SK-N-MC (cell line): ENCODE results near the gene IPP.
"Not testable (repeated sequence)": the region's sequence is repeated elsewhere in the genome, so short reads cannot be mapped to it uniquely, and the experiment has no call there.

Experiments
- DNase-seq: peaks from one replicate; pipeline ENCODE4 v3.0.0-alpha.2; 2011; ENCODE audit warnings: low read depth, low spot score
- H3K27ac ChIP-seq: fragments of 200-600 bp; sonication (generic); 2 replicates; pipeline ENCODE4 v1.5.1; 2016; ENCODE audit warnings: mixed run types
- H3K36me3 ChIP-seq: fragments of 200-600 bp; sonication (generic); 2 replicates; pipeline ENCODE4 v1.6.1; 2017; ENCODE audit warnings: antibody characterized with exemption, low read length, mixed read lengths; ENCODE audit not compliant: insufficient read depth
- H3K4me3 ChIP-seq: fragments of 200-600 bp; sonication (generic); 2 replicates; pipeline ENCODE4 v1.5.1; 2016
- H3K9ac ChIP-seq: fragments of 200-600 bp; sonication (generic); 2 replicates; pipeline ENCODE4 v1.8.0; 2017; ENCODE audit warnings: mixed run types, mixed read lengths; ENCODE audit not compliant: insufficient read length
- H3K9me3 ChIP-seq: fragments of 200-600 bp; sonication (generic); 2 replicates; pipeline ENCODE4 v1.6.1; 2017; ENCODE audit warnings: low read depth, mild to moderate bottlenecking, antibody characterized with exemption, low read length, moderate library complexity, mixed read lengths
- EZH2 ChIP-seq: fragments of 200-600 bp; sonication (generic); IDR thresholded peaks from one replicate; pipeline ENCODE4 v1.6.1; 2017; ENCODE audit warnings: antibody characterized with exemption
- FOXP2 ChIP-seq: optimal IDR thresholded peaks from 2 replicates; pipeline ENCODE3; 2011; ENCODE audit warnings: mild to moderate bottlenecking, moderate library complexity; ENCODE audit not compliant: insufficient read depth; ENCODE audit errors: extremely low read length, control extremely low read depth
- POLR2AphosphoS5 ChIP-seq: IDR thresholded peaks from 2 replicates; pipeline ENCODE4 v1.6.1; 2012; ENCODE audit warnings: mild to moderate bottlenecking, low read depth, low read length, borderline replicate concordance

IPP gene

DNA sequence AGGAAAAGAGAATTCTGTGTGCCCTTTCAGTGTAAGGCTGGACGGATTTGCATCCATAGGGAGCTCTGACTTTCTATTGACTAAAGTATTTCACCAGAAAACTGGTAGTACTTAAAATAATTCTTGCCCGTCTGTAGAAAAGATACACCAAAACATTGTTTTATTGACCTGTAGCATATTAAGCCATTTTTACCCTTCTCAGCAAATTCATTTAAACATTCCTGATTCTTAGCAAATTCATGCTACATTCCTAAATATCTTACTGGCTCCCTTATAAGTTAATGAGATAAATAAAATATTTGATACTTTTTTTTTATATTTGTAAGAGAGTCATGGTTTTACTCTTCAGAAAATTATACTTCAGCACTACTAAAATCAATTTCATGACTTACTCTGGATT, 1.6 kb upstream of the IPP start:
- no peaks in the 10 kb centered on the region for H3K9me3 ChIP-seq
- H3K4me3 ChIP-seq: no peak overlapping the region
- H3K36me3 ChIP-seq: no peaks in the 10 kb centered on the region
- DNase-seq: no peak
- TF ChIP-seq POLR2AphosphoS5 (no peak), EZH2 (no peak), FOXP2 (no peak)
- H3K27ac ChIP-seq: no peak overlapping the region
- H3K9ac ChIP-seq: no peak overlapping the region

DNA sequence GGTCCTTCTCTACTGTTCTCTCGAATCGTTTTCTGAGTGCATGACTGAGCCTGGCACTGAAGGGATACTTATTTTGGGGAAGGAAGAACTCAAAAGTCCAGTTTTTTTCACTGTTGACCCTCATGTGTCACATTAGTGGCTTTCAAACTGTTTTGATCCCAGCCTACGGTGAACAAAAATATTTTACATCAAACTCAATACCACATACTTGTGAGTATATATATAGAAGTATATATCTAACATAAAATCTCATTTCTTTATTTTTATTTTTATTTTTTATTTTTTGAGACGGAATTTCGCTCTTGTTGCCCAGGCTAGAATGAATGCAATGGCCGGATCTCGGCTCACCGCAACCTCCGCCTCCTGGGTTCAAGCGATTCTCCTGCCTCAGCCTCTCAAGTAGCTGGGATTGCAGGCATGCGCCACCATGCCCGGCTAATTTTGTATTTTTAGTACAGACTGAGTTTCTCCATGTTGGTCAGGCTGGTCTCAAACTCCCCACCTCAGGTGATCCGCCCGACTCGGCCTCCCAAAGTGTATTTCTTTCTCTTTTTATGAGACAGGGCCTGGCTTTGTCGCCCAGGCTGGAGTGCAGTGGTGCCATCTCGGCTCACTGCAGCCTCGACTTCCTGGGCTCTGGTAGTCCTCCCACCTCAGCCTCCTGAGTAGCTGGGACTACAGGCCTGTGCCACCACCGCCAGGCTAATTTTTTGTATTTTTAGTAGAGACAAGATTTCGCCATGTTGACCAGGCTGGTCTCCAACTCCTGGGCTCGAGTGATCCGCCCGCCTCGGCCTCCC, 786 bp upstream of the IPP start:
- DNase-seq: not testable (repeated sequence)

DNA sequence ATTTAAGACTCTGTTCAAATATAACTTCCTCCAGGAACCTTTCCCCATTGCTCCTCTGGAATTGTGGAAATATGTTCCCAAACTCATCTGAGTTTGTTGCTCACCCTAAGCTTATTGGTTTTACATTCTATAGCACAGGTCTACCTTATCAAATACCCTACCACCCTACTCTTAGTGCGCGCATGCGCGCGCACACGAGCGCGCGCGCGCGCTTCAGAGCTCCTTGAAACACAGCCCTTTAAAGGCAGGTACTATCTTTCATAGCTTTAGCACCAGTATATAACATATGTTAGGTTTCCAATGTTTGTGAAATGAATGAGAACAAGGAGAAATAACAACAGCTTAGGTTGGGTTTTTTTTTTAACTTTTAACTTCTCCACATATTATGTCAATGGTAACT, 3.5 kb downstream of the IPP start:
- H3K4me3 ChIP-seq: no peak overlapping the region
- no peaks in the 10 kb centered on the region for H3K36me3 ChIP-seq
- TF ChIP-seq POLR2AphosphoS5 (no peak), EZH2 (no peak), FOXP2 (no peak)
- DNase-seq: no peak
- no peak overlapping the region for H3K27ac ChIP-seq
- no peaks in the 10 kb centered on the region for H3K9me3 ChIP-seq
- no peak overlapping the region for H3K9ac ChIP-seq

More for the DNA sequence above, 786 bp upstream of the IPP start:
- peak overlapping the region; percentile 92 for H3K27ac ChIP-seq
- H3K9me3 ChIP-seq, H3K36me3 ChIP-seq: not testable (repeated sequence)
- H3K4me3 ChIP-seq: peak overlapping the region; percentile 88
- peak overlapping the region; percentile 95 for H3K9ac ChIP-seq

DNA sequence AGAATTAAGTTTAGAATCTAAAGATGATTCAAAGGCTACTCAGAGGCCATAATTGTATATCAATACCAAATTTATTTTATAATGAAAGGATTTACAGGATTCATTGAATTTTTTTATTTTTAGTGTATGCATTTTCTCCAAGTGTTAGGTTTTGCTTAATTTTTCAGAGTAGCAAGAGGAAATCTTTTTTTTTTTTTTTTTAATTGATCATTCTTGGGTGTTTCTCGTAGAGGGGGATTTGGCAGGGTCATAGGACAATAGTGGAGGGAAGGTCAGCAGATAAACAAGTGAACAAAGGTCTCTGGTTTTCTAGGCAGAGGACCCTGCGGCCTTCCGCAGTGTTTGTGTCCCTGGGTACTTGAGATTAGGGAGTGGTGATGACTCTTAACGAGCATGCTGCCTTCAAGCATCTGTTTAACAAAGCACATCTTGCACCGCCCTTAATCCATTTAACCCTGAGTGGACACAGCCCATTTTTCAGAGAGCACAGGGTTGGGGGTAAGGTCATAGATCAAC, 10.8 kb downstream of the IPP start:
- not testable (repeated sequence) for H3K9ac ChIP-seq, H3K36me3 ChIP-seq, H3K27ac ChIP-seq, H3K4me3 ChIP-seq, DNase-seq, H3K9me3 ChIP-seq

DNA sequence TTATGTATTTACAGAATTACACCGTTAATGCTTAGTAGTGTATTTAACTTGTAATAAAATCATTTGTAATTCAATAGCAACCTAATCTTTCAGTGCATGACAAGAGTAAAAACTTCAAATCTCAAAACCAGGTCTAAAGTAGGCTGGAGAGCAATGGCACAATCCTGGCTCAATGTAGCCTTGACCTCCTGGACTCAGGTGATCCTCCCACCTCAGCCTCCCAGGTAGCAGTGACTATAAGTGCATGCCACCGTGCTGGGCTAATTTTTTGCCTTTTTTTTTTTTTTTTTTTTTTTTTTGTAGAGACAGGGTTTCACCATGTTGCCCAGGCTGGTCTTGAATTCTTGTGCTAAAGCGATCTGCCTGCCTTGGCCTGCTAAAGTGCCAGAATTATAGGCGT, 11.3 kb downstream of the IPP start:
- no peak for DNase-seq
- TF ChIP-seq POLR2AphosphoS5: no peak
- TF ChIP-seq FOXP2: no peak
- Histone ChIP-seq H3K36me3 (0 out of 2 replicates have a peak, but pooled peaks cover 3% of the 10 kb centered on the region), H3K9ac (no peak overlapping the region), H3K27ac (no peak overlapping the region), H3K4me3 (no peak overlapping the region), H3K9me3 (no peaks in the 10 kb centered on the region)

DNA sequence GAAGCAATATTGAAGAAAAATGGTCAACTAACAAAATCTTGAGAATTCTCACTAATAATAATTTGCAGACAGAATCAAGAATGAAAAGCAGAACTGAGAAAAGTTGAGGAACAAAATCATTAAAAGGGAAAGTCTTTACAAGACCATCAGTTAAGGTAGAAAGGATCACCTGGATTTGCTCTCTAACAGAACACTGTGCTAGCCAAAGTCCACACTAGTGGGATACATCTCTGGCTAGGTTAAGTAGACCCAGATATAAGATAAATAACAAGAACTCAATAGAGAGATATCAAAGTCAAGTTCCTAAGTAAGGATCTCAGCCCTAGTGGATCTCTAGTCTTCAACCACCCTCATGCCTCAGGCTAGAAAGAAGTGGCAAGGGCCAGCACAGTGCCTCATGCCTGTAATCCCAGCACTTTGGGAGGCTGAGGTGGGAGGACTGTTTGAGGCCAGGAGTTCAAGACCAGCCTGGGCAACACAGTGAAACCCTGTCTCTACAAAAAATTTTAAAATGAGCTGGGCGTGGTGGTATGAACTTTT, 19.6 kb downstream of the IPP start:
- no peak for DNase-seq
- no peak overlapping the region for H3K9ac ChIP-seq
- H3K27ac ChIP-seq: no peak overlapping the region
- H3K4me3 ChIP-seq: no peak overlapping the region
- H3K36me3 ChIP-seq: no peaks in the 10 kb centered on the region
- no peak for TF ChIP-seq POLR2AphosphoS5
- no peak for TF ChIP-seq FOXP2
- no peak for TF ChIP-seq EZH2
- no peaks in the 10 kb centered on the region for H3K9me3 ChIP-seq

DNA sequence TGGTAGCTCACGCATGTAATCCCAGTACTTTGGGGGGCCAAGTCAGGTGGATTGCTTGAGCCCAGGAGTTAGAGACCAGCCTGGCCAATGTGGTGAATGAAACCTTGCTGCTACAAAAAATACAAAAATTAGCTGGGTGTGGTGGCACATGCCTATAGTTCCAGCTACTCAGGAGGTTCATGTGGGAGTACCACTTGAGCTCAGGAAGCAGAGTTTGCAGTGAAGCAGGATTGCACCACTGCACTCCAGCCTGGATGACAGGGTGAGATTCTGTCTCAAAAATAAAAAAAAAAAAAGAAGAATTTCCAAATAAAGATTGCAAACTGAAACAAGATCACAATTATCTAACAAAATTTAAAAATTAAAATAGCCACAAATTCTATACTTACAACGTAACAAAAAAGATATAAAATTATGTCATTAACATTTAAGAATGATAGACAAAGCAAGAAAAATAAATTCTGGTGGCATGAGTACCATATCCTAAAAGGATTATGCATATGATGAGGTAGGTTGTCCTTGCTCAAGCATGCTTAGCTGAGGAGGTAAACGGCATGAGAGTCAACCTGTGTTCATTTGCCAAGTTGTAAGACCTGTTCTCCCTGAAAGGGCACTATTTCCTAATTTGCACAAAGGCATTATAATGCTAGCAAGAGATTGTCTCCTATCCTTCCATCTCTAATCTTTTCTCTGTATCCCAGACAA, 20.2 kb downstream of the IPP start:
- Histone ChIP-seq H3K4me3 (no peak overlapping the region), H3K9me3 (no peaks in the 10 kb centered on the region), H3K9ac (no peak overlapping the region), H3K27ac (no peak overlapping the region), H3K36me3 (no peaks in the 10 kb centered on the region)
- TF ChIP-seq EZH2: no peak
- TF ChIP-seq FOXP2: no peak
- TF ChIP-seq POLR2AphosphoS5: no peak
- no peak for DNase-seq

DNA sequence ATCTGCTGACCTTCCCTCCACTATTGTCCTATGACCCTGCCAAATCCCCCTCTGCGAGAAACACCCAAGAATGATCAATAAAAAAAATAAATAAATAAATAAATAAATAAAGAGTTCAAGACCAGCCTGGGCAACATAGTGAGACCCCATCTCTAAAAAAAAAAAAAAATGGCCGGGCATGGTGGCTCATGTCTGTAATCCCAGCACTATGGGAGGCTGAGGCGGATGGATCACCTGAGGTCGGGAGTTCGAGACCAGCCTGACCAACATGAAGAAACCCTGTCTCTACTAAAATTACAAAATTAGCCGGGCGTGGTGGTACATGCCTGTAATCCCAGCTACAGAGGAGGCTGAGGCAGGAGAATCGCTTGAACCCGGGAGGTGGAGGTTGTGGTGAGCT, 24.4 kb downstream of the IPP start:
- DNase-seq, H3K4me3 ChIP-seq: not testable (repeated sequence)

More for the DNA sequence above, 24.4 kb downstream of the IPP start:
- H3K9ac ChIP-seq, H3K27ac ChIP-seq, H3K9me3 ChIP-seq, H3K36me3 ChIP-seq: not testable (repeated sequence)
